A204.1 (cell line): ENCODE results near the gene XAGE1A.
"Not testable (repeated sequence)": the region's sequence is repeated elsewhere in the genome, so short reads cannot be mapped to it uniquely, and the experiment has no call there.

Source experiments
- FAIRE-seq: peaks from 2 replicates; lab custom pipeline; 2012; peaks lifted over from hg19 to GRCh38; lab: Jason Lieb, UNC

XAGE1A gene, protein sequence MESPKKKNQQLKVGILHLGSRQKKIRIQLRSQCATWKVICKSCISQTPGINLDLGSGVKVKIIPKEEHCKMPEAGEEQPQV

DNA sequence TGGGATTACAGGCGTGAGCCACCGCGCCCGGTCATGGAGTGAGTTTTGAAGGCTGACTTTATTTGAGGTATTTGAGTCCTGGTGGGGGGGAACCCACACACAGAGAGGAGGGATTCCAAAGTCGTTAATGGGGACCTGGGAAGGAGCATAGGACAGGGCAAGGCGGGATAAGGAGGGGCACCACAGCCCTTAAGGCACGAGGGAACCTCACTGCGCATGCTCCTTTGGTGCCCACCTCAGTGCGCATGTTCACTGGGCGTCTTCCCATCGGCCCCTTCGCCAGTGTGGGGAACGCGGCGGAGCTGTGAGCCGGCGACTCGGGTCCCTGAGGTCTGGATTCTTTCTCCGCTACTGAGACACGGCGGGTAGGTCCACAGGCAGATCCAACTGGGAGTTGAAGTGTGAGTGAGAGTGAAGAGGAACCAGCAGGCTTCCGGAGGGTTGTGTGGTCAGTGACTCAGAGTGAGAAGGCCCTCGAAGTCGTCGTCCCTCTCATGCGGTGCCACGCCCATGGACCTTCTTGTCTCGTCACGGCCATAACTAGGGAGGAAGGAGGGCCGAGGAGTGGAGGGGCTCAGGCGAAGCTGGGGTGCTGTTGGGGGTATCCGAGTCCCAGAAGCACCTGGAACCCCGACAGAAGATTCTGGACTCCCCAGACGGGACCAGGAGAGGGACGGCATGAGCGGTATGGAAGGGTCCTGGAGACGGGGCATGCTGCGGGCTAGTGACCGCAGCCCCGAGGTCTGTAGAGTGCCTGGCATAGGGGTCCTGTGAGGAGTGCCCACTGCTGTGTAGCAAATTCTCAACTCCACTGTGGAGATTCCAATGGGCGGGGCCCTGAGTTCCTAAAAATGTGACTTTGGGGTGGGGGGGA, at the start of gene XAGE1A:
Gene XAGE1A (plus strand): TSS at position 264 of the 874 bp plus-strand sequence. CDS start 1,554 bp downstream, outside the sequence.
- FAIRE-seq, result not testable (repeated sequence)

DNA sequence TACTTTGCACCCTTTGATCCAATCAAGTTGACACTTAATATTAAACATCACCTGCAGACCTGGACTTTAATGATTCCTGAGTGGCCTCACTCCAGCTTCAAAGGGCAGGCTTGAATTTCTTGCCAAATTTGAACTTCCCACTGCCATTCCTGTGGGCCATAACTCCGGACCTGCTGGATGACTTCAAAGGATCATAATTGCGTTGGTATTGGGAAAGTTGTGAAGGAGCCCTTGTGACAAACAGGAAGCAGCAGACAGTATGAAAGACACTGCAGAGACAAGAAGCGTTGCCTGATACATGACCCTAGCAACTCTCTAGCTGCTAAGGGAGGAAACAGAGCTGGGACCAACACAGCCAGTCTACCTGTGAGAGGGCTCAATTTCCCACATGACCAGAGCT, 43.6 kb upstream of the XAGE1A start:
- not testable (repeated sequence) for FAIRE-seq

DNA sequence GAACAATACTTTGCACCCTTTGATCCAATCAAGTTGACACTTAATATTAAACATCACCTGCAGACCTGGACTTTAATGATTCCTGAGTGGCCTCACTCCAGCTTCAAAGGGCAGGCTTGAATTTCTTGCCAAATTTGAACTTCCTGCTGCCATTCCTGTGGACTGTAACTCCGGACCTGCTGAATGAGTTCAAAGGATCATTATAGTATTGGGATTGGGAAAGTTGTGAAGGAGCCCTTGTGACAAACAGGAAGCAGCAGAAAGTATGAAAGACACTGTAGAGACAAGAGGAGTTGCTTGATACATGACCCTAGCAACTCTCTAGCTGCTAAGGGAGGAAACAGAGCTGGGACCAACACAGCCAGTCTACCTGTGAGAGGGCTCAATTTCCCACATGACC, 24.3 kb upstream of the XAGE1A start:
- FAIRE-seq, result not testable (repeated sequence)

DNA sequence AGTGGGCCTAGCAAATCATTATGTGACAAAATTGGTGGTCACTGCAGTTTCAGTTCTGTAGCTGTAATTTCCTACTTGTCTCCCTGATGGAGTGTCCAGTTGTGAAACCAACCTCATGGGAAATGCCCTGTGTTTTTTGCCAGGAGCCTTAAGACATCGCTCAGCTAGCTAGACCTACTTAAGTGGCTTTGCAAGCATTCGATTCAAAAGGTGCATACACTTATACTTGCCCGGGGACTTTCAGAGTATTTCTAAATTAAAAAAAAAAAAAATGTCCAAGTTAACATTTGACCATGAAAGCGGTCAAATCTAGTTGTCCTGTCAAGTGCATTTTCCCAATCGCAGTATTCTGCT, 788 bp downstream of the XAGE1A start:
- FAIRE-seq, result not testable (repeated sequence)

DNA sequence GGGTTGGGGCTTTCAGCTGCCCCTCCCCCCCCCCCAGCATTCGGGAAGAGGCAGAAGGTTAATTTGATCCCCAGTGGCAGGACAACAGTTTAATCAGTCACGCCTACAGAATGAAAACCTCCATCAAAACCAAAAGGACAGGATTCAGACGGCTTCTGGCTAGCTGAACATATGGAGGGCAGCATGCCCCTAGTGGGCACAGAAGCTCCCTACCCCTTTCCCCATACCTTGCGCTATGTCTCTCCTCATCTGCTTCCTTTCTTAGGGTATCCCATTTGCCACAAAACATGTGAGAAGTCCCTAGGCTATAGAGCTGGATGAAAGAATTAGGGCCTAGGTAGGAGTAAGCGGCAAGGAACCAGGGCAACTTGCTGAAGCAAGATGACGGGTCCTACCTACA, 5.8 kb downstream of the XAGE1A start:
- not testable (repeated sequence) for FAIRE-seq

DNA sequence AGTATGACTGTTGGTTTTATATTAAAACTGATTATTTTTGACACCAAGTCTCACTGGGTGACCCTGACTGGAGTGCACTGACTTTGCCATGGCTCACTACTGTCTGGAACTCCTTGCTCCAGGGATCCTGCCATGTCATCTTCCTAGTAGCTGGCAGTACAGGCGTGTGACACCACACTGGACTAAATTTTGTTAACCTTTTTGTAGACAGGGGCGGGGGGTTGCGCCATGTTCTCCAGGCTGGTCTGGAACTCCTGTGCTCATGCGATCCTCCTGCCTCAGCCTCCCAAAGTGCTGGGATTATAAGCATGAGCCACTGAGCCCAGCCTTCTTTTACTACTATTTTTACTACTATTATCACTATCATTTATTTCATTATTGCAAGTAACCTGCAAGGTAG, 8.9 kb downstream of the XAGE1A start:
- no peak for FAIRE-seq

DNA sequence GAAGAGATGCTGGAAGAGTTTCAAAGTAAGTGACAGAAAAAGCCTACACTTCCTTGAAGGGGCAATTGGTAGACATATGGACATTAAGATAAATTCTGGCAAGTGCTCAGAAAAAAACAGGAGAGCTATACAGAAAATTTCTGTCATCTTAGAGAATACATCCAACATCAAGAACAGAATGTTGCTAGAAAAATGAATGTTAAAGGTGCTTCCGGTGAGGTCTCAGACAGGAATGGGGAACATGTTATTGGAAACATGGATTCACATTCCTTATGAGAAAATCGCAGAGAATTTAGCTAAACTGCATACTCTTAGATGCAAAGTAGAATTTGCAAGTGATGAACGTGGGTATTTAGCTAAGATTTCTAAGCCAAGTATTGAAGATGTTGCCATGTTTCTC, 11.7 kb downstream of the XAGE1A start:
- FAIRE-seq, result no peak

DNA sequence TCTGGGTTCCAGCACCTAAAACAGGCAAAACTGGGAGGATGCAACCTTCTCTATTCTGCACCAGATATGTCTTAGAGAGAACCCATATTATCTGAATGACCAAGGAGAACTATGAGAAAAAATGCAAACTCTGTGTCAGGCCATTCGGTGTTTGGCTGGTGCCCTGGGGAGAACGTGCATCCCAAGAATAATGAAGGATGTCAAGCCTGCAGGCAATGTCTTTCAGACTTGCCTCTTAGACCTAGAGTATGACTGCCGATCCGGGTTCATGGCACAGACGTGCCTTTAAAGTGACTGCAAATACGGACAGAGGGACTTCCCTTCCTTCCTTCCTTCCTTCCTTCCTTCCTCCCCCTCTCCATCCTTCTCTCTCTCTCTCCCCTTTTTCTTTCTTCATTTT, 14.3 kb downstream of the XAGE1A start:
- FAIRE-seq, result no peak

DNA sequence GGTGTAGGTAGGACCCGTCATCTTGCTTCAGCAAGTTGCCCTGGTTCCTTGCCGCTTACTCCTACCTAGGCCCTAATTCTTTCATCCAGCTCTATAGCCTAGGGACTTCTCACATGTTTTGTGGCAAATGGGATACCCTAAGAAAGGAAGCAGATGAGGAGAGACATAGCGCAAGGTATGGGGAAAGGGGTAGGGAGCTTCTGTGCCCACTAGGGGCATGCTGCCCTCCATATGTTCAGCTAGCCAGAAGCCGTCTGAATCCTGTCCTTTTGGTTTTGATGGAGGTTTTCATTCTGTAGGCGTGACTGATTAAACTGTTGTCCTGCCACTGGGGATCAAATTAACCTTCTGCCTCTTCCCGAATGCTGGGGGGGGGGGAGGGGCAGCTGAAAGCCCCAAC, 15.5 kb downstream of the XAGE1A start:
- FAIRE-seq, result not testable (repeated sequence)

DNA sequence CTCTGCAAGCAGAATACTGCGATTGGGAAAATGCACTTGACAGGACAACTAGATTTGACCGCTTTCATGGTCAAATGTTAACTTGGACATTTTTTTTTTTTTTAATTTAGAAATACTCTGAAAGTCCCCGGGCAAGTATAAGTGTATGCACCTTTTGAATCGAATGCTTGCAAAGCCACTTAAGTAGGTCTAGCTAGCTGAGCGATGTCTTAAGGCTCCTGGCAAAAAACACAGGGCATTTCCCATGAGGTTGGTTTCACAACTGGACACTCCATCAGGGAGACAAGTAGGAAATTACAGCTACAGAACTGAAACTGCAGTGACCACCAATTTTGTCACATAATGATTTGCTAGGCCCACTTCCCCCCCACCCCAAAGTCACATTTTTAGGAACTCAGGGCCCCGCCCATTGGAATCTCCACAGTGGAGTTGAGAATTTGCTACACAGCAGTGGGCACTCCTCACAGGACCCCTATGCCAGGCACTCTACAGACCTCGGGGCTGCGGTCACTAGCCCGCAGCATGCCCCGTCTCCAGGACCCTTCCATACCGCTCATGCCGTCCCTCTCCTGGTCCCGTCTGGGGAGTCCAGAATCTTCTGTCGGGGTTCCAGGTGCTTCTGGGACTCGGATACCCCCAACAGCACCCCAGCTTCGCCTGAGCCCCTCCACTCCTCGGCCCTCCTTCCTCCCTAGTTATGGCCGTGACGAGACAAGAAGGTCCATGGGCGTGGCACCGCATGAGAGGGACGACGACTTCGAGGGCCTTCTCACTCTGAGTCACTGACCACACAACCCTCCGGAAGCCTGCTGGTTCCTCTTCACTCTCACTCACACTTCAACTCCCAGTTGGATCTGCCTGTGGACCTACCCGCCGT, 20.7 kb downstream of the XAGE1A start:
- not testable (repeated sequence) for FAIRE-seq

DNA sequence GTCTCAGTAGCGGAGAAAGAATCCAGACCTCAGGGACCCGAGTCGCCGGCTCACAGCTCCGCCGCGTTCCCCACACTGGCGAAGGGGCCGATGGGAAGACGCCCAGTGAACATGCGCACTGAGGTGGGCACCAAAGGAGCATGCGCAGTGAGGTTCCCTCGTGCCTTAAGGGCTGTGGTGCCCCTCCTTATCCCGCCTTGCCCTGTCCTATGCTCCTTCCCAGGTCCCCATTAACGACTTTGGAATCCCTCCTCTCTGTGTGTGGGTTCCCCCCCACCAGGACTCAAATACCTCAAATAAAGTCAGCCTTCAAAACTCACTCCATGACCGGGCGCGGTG, 21.3 kb downstream of the XAGE1A start, which contains the start of gene XAGE1B:
Gene XAGE1B (minus strand): TSS at position 77 of the 339 bp plus-strand sequence. CDS start 1,536 bp downstream, outside the sequence.
- FAIRE-seq, result not testable (repeated sequence)

DNA sequence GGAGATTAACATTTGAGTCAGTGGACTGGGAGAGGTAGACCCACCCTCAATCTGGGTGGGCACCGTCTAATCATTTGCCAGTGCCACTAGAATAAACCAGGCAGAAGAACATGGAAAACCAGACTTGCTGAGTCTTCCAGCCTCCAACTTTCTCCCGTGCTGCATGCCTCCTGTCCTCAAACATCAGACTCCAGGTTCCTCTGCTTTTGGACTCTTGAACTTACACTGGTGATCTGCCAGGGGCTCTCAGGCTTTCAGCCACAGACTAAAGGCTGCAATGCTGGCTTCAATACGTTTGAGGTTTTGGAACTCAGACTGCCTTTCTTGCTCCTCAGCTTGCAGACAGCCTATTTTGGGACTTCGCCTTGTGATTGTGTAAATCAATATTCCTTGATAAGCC, 45.4 kb downstream of the XAGE1A start:
- not testable (repeated sequence) for FAIRE-seq

DNA sequence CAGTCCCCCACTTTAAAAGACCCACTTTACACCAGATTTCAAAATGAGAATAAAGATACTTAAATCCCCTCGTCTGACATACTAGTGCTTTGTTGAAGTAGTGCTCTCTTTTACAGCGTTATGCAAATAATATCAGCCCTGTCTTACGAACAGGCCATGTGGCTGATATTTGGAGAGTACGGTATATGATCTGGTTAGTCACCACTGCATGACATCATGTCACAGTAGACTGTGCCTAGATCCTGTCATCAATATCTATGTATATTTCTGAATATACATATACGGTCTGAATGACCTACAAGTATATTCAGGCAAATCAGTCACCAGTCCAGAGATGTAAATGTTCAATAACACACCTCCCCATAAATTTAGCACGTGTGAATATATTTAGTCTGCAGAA, 46.7 kb downstream of the XAGE1A start:
- no peak for FAIRE-seq

DNA sequence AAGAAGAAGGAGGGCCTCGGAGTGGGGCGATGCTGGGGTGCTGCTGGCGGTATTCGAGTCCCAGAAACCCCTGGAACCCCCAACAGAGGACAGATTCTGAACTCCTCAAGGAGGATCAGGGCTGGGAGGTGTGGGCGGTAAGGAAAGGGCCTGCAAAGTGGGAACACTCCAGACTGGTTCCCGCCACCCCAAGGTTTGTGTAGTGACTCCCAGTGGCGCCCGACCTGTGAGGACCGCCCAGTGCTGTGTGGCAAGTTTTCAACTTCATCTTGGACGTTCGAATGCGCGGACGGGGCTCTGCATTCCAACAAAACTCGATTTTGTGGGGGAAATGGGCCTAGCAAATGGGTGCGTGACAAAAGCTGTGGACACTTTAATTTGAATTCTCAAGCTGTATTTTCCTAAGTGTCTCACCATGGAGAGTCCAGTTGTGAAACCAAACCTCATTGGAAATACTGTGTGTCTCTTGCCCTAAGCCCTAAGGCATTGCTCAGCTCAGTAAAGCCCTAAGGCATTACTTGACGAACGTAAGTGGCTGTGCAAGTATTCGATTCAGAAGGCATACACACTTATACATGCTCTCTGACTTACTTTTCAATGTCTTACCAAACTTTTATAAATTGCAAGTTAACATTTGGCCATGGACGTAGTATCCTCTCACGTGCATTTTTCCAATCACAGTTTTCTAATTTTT, 48.7 kb downstream of the XAGE1A start:
- FAIRE-seq, result no peak

DNA sequence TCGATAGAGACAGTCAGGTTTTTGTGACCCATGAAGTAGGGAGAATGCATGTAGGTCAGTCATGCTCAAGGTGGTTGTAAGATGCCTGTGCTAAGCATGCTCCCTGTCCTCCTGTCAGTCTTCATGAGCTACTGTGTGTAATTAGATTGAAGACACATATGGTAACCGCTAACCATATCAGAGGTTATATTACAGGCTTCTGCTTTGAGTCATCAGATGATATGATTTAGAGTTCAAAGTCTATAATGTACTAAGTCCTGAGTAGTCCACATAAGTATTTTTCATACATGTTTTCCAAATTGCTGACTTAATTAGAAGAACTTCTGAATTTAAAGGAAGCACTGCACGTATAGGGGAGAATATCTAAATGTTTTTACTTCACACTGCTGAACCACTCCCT, 53.2 kb downstream of the XAGE1A start:
- not testable (repeated sequence) for FAIRE-seq
